Thyroid gland (tissue), 4 donors: ENCODE measurements around the gene XRCC5.

Experiments
- POLR2A ChIP-seq, 2 donors: fragments of 450-650 bp; IDR thresholded peaks; one replicate each; pipeline ENCODE4 v1.6.1; 2017; ENCODE audit warnings: antibody characterized with exemption in 2 of 2, mild to moderate bottlenecking in 2 of 2, moderate library complexity in 1 of 2
- TF ChIP-seq, protein P1 (sequence below), 6 experiments: fragments of 200-600 bp in 3 of 6; fragments of 450-650 bp in 3 of 6; sonication (generic) in 3 of 6; IDR thresholded peaks; one replicate each; pipeline ENCODE4 v1.5.1; 2016 to 2019; ENCODE audit warnings: antibody characterized with exemption in 6 of 6, mild to moderate bottlenecking in 2 of 6, inconsistent platforms in 1 of 6, moderate library complexity in 1 of 6

DNA sequence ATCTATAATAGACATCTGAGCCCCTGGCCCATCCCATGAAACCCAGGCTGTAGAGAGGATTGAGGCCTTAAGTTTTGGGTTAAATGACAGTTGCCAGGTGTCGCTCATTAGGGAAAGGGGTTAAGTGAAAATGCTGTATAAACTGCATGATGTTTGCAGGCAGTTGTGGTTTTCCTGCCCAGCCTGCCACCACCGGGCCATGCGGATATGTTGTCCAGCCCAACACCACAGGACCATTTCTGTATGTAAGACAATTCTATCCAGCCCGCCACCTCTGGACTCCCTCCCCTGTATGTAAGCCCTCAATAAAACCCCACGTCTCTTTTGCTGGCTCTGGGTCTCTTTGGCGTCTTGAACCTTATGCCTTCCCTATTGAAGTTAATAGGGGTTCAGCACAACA, 110.7 kb downstream of the XRCC5 start:
- TF ChIP-seq, protein P1, sequence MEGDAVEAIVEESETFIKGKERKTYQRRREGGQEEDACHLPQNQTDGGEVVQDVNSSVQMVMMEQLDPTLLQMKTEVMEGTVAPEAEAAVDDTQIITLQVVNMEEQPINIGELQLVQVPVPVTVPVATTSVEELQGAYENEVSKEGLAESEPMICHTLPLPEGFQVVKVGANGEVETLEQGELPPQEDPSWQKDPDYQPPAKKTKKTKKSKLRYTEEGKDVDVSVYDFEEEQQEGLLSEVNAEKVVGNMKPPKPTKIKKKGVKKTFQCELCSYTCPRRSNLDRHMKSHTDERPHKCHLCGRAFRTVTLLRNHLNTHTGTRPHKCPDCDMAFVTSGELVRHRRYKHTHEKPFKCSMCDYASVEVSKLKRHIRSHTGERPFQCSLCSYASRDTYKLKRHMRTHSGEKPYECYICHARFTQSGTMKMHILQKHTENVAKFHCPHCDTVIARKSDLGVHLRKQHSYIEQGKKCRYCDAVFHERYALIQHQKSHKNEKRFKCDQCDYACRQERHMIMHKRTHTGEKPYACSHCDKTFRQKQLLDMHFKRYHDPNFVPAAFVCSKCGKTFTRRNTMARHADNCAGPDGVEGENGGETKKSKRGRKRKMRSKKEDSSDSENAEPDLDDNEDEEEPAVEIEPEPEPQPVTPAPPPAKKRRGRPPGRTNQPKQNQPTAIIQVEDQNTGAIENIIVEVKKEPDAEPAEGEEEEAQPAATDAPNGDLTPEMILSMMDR (IDR thresholded peaks at IDR 0.05): no peak
- TF ChIP-seq POLR2A (IDR thresholded peaks at IDR 0.05): no peak
